Measurements from ENCODE around the gene UGT2B17.

DNA sequence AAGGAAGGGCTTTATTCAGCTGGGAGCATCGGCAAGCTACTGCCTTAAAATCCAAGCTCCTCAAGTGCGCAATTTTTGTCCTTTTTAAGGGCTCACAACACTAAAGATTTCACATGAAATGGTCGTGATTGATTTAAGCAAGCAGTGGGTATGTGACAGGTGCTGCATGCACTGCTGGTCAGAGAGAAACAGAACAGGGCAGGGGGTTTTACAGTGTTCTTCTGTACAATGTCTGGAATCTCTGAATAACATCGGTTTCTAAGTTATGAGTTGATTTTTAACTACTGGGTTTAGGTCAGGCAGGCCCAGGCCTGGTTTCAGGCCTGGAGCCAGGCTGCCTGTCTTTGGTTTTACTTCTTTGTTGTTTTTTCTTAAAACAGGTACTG lies 6.0 kb downstream of the UGT2B17 start:
- no peak for TF ChIP-seq CTCF (IDR thresholded peaks at IDR 0.05)
- TF ChIP-seq POLR2A (IDR thresholded peaks at IDR 0.05) = no peak
- no peak for TF ChIP-seq EP300 (IDR thresholded peaks at IDR 0.05)
